Left ventricle myocardium inferior (tissue), 1 donor: ENCODE measurements around the gene KRR1. TPM values are rescaled to one million over a fixed set of nuclear protein-coding genes. Genes with fewer than 3 reads are reported as not detected.
"Not testable (repeated sequence)": the region's sequence is repeated elsewhere in the genome, so short reads cannot be mapped to it uniquely, and the experiment has no call there.

Source experiments
- DNase-seq: peaks from one replicate; pipeline ENCODE4 v3.0.0-alpha.2; 2020
- H3K27ac ChIP-seq: fragments of 200-600 bp; replicated peaks from 2 replicates; pipeline ENCODE4 v1.8.0; 2021
- H3K27me3 ChIP-seq: fragments of 200-600 bp; 2 replicates; pipeline ENCODE4 v1.8.0; 2021; ENCODE audit warnings: low read depth
- H3K36me3 ChIP-seq: fragments of 200-600 bp; 2 replicates; pipeline ENCODE4 v1.8.0; 2021
- H3K4me1 ChIP-seq: fragments of 200-600 bp; 2 replicates; pipeline ENCODE4 v1.8.0; 2021
- H3K4me3 ChIP-seq: fragments of 200-600 bp; 2 replicates; pipeline ENCODE4 v1.8.0; 2021; ENCODE audit warnings: mild to moderate bottlenecking, moderate library complexity
- H3K9me3 ChIP-seq: fragments of 200-600 bp; replicated peaks from 2 replicates; pipeline ENCODE4 v1.8.0; 2021
- CTCF ChIP-seq: fragments of 200-600 bp; IDR thresholded peaks from 2 replicates; pipeline ENCODE4 v1.8.0; 2021; ENCODE audit warnings: antibody characterized with exemption, mild to moderate bottlenecking, borderline replicate concordance
- intact Hi-C: fragments of 100-400 bp; cut with micrococcal nuclease; formaldehyde crosslinking; loops from one replicate; pipeline ENCODE4 v1.11.0; 2022
- total RNA-seq: library from RNA; stranded (reverse); fragmentation: NEBNext Ultra II Directional; extraction: Animal tissue kit (Norgen Biotek cat#: 25700); gene quantifications from one replicate; pipeline ENCODE4 v1.2.1, GENCODE V29; 2021
- donor health status: DM: no; HTN: yes; CAD: no; lungs with severe emphysema.

The KRR1 gene
- total RNA-seq, 1 donor from 2014 or later = 32.7 TPM

- Histone ChIP-seq H3K27me3 (no peaks in the 10 kb centered on the region), H3K27ac (no peak overlapping the region), H3K4me1 (no peaks in the 10 kb centered on the region), H3K4me3 (no peak overlapping the region), H3K9me3 (peaks cover 43% of the 10 kb centered on the region), H3K36me3 (no peaks in the 10 kb centered on the region)
- no peak for DNase-seq
- TF ChIP-seq CTCF = no peak
- intact Hi-C loops = no loop called here
Observed at GRCh38 chr12:75459755-75460154, 51.7 kb downstream of the KRR1 start.

GRCh38 chr12:75457866-75458265 is 53.5 kb downstream of the KRR1 start:
- intact Hi-C loops, H3K27me3 ChIP-seq, H3K4me1 ChIP-seq, H3K27ac ChIP-seq, H3K4me3 ChIP-seq, DNase-seq, H3K36me3 ChIP-seq: not testable (repeated sequence)
- H3K9me3 ChIP-seq = peaks cover 28% of the 10 kb centered on the region

- Histone ChIP-seq H3K4me1 (no peaks in the 10 kb centered on the region), H3K27me3 (no peaks in the 10 kb centered on the region), H3K36me3 (no peaks in the 10 kb centered on the region), H3K27ac (no peak overlapping the region), H3K4me3 (no peak overlapping the region), H3K9me3 (peaks cover 28% of the 10 kb centered on the region)
- intact Hi-C loops = no loop called here
- no peak for TF ChIP-seq CTCF
- no peak for DNase-seq
Observed at GRCh38 chr12:75457191-75457590, 54.2 kb downstream of the KRR1 start.

GRCh38 chr12:75455839-75456238 is 55.6 kb downstream of the KRR1 start:
- no peak overlapping the region for H3K4me3 ChIP-seq
- H3K27me3 ChIP-seq = no peaks in the 10 kb centered on the region
- no peaks in the 10 kb centered on the region for H3K4me1 ChIP-seq
- H3K9me3 ChIP-seq = peaks cover 28% of the 10 kb centered on the region
- no peak for TF ChIP-seq CTCF
- intact Hi-C loops = no loop called here
- DNase-seq = no peak
- H3K27ac ChIP-seq = no peak overlapping the region
- H3K36me3 ChIP-seq = no peaks in the 10 kb centered on the region

GRCh38 chr12:75452675-75453330 is 58.6 kb downstream of the KRR1 start:
- Histone ChIP-seq H3K9me3 (peaks cover 12% of the 10 kb centered on the region), H3K4me1 (no peaks in the 10 kb centered on the region), H3K27me3 (no peaks in the 10 kb centered on the region), H3K4me3 (no peak overlapping the region), H3K36me3 (no peaks in the 10 kb centered on the region), H3K27ac (no peak overlapping the region)
- DNase-seq = no peak
- TF ChIP-seq CTCF = no peak
- intact Hi-C loops = no loop called here

- intact Hi-C loops = no loop called here
- TF ChIP-seq CTCF = no peak
- Histone ChIP-seq H3K27ac (no peak overlapping the region), H3K9me3 (no peaks in the 10 kb centered on the region), H3K4me1 (no peaks in the 10 kb centered on the region), H3K4me3 (no peak overlapping the region), H3K36me3 (no peaks in the 10 kb centered on the region), H3K27me3 (no peaks in the 10 kb centered on the region)
- no peak for DNase-seq
Observed at GRCh38 chr12:75447691-75448393, 63.6 kb downstream of the KRR1 start.
